Central memory CD4-positive, alpha-beta T cell (primary cell): ENCODE data around the gene TASOR2.
A peak's percentile ranks its signal among the peaks of the same experiment; 100 is the strongest.

Experiments used
- DNase-seq: peaks from one replicate; pipeline ENCODE4 v3.0.0; 2022

The TASOR2 gene

DNA sequence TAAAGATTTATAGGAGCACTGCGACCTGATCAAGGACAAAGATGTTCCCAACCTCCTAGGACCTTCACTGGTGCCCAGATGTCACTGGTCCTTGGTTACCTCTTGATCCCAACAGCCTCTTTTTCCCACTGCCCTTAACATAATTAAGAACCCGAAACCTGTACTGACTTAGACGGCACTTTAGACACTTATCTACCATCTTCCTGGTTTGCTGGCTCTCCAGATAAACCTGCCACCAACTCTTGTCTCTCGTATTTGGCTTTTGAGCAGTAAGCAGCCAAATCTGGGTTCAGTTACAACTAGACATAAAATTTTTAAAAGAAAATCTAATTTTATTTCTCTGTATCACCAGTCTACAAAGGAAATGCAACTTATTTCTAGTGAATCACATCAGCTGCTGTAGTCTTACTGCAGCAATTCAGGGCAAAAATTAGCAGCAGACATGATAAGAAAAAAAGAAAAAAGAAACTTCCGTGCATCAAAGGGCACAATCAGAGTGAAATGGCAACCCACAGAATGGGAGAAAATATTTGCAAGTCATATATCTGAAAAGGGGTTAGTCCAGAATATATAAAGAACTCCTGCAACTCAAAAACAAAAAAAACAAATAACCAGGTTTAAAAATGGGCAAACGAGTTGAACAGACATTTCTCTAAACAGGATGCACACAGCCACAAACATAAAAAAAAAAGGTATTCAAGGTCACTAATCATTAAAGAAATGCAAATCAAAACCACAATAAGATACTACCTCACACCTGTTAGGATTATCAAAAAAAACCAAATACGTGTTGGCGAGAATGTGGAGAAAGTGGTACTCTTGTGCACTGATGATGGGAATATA, 27.7 kb upstream of the TASOR2 start:
- no peak for DNase-seq

GRCh38 chr10:5658871-5659618, 25.6 kb upstream of the TASOR2 start:
- DNase-seq: no peak

- no peak for DNase-seq
These were observed 24.7 kb upstream of the TASOR2 start for GRCh38 chr10:5659702-5660528.

GRCh38 chr10:5661043-5661442, 23.6 kb upstream of the TASOR2 start:
- no peak for DNase-seq

DNA sequence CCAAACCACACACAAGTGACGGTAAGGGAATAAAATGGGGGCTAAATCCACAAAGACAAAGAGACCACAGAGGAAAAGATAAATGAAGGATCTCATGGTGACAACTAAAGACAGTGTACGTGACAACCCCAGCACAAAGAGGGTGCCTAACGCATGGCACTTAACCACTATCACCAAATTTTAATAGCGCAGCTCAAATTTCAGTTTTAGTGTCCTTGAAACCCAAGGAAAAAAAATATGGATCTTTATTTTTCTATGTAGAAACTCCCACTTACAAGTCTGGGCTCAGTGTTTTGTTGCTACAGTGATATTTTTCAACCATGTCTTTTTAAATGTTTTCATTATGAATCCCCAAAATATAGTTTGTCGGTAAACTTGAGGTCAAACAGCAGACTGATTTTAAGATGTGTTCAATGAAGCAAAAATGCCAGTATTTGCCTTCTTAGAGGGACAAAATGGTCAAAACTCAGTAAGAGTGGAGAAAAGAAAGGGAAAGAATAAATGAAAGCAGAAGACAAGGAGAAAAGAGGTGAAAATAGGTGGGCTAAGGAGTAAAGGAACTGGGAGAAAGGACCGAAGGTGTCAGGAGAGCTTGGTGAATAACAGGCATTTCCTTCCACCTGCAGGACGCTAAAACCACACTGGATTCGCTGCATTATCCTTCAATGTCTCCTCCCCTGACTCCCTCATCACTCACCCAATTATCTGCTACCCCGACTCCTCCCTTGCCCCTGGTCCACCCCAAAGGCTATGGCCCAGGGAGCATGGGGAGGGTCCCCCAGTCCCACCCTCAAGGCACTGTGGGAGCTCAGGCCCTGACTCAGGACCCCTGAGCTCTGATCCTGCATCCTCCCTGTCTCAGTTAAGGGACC, 21.7 kb upstream of the TASOR2 start:
- no peak for DNase-seq

GRCh38 chr10:5663692-5664427, 20.8 kb upstream of the TASOR2 start:
- no peak for DNase-seq

- DNase-seq: no peak
These were observed 19.1 kb upstream of the TASOR2 start for GRCh38 chr10:5665373-5666007.

DNA sequence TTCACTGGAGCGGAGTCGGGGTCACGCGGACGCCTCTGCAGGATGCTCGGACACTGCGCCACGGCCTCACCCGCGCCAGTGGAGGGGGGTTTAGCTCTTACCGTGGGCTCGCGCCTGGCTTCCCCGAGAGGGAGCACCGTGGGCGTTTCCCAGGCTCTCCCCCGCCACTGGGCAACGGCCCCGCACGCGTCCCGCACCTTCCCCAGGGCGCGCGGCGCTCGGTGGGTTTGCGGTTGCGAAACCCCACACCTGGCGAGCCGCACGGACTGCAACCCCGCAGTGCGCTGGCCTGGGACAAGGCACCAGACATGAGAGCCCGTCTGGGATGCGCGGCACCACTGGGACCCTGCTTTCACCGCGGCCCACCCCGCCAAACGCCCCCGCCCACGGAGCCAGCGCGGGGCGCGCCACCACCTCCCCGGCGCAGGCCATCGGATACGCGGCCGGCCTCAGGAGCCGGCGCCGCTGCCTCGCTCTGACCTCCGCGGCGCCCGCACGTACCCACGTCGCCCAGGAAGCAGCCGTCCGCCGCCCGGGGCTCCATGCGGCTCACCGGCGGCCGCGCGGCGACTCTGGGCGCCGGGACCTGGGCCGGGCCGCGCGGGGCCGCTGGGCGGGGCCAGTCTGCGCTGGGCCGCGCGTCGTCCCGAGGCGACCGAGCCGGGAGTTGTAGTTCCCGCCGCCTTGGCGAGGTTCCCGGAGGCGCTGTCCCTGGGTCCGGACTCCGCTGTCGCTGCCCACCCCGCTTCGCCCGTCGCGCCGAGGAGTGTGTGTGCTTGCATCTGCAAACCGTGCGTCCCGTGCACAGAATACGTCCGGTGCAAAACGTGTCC, 18.4 kb upstream of the TASOR2 start, which contains the start of gene ASB13:
Gene ASB13 (minus strand): TSS at position 588 of the 833 bp plus-strand sequence. CDS start 44 bp downstream, at position 544.
- DNase-seq: peak; percentile 16

- no peak for DNase-seq
These were observed 17.6 kb upstream of the TASOR2 start for GRCh38 chr10:5666841-5667630.

DNA sequence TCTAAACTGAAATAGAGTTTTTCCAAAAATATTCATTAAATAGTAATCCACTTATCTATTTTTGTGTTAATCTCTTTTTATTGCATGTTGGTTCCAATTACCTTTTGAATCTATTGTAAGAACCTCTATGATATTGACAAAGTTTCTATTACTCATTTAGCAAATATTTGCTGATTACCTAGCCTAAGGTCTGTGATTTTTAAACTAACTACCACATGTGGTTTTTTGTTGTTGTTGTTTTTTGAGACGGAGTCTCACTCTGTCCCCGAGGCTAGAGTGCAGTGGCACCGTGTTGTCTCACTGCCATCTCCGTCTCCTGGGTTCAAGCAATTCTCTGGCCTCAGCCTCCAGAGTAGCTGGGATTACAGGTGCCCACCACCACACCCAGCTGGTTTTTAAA, 16.2 kb upstream of the TASOR2 start:
- DNase-seq: no peak

- no peak for DNase-seq
These were observed 15.0 kb upstream of the TASOR2 start for GRCh38 chr10:5669604-5670003.

GRCh38 chr10:5670662-5671375, 13.8 kb upstream of the TASOR2 start:
- DNase-seq: no peak

- no peak for DNase-seq
These were observed 6.1 kb upstream of the TASOR2 start for GRCh38 chr10:5678397-5679036.

GRCh38 chr10:5679037-5679435, 5.6 kb upstream of the TASOR2 start:
- DNase-seq: no peak

DNA sequence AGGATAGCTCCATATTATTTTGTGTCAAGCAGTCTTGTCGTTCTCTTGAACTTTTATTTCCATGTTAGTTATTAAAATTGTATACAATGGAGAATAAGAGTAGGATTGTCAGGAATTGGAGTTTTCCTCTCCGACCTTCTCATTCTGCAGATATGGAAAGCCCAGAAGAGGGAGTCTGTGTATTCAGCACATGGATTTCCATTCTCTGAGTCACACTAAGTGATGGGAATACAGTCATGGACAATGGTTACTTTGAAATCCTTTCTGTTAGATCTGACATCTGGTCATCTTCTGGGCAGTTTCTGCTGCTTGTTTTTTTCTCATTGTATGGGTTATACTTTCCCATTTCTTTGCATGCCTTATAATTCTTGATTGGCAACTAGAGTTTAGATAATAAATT, 5.0 kb upstream of the TASOR2 start:
- DNase-seq: no peak

DNA sequence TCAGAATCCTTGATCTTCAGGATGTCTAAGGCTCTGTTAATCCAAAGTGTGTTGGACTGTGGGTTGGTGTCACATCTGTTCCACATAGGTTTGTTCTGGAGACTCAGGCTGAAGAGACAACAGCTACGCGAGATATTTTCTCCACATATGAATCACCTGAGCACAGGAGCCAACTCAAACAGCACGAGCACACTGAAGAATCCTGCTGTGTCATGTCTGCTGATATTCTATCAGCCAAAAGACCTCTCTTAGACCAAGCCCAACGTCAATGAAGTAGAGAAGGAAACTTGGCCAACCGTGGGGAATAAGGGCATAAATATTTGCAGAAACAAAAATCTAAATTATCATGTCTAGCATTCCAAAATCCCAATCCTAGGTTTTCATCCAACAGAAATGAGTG, 2.7 kb upstream of the TASOR2 start:
- DNase-seq: no peak

DNA sequence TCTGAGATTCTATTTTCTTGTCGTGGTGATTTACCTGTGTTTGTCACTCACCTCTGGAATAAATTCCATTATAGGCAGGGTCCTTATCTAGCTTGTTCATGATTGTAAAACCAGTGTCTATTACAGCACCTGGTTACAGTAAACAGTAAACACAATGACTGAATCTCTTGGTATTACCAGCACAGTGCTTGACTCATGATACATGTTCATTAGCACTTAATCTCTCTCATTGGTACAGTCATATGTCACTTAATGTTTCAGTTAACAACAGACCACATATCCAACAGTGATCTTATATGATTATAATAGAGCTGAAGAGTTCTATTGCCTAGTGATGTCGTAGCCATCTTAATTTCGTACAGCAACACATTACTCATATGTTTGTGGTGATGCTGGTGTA, 1.6 kb upstream of the TASOR2 start:
- DNase-seq: no peak
